CD14-positive monocyte (primary cell): ENCODE measurements around the gene SPATA2. TPM values are rescaled to one million over a fixed set of nuclear protein-coding genes. Genes with fewer than 3 reads are reported as not detected.

Source experiments
- DNase-seq, 3 donors: peaks; one replicate each; pipeline ENCODE4 v3.0.0-alpha.2; 2011 to 2022
- H2AFZ ChIP-seq: 2 replicates; pipeline ENCODE4 v1.6.0; 2012; ENCODE audit warnings: mild to moderate bottlenecking, low read depth, low read length, inconsistent platforms; ENCODE audit not compliant: insufficient read depth, poor library complexity, severe bottlenecking
- H3K27ac ChIP-seq, 2 donors: 1 replicate in 1 of 2; 2 replicates in 1 of 2; pipeline ENCODE4 v1.5.1; 2012 to 2013; ENCODE audit warnings: low read length in 2 of 2, control low read depth in 1 of 2, inconsistent platforms in 1 of 2, low read depth in 1 of 2, mild to moderate bottlenecking in 1 of 2
- H3K27me3 ChIP-seq, 2 donors: one replicate each; pipeline versions ENCODE4 v1.6.0 to v1.6.1; 2011 to 2013; ENCODE audit warnings: low read length in 2 of 2; ENCODE audit not compliant: control insufficient read depth in 2 of 2, insufficient read depth in 2 of 2
- H3K36me3 ChIP-seq, 2 donors: replicated peaks in 1 of 2; 1 replicate in 1 of 2; 2 replicates in 1 of 2; pipeline versions ENCODE4 v1.5.1 to v1.6.1; 2012 to 2013; ENCODE audit warnings: low read length in 2 of 2, control low read depth in 1 of 2, inconsistent platforms in 1 of 2, mild to moderate bottlenecking in 1 of 2; ENCODE audit not compliant: insufficient read depth in 2 of 2, control insufficient read depth in 1 of 2
- H3K4me1 ChIP-seq, 2 donors: 1 replicate in 1 of 2; 2 replicates in 1 of 2; pipeline versions ENCODE4 v1.5.1 to v1.6.1; 2012 to 2013; ENCODE audit warnings: low read length in 2 of 2, control low read depth in 1 of 2, inconsistent platforms in 1 of 2, mild to moderate bottlenecking in 1 of 2, moderate library complexity in 1 of 2; ENCODE audit not compliant: insufficient read depth in 2 of 2, control insufficient read depth in 1 of 2
- H3K4me2 ChIP-seq: replicated peaks from 2 replicates; pipeline ENCODE3; 2012; ENCODE audit warnings: low read length, moderate library complexity, mild to moderate bottlenecking; ENCODE audit not compliant: poor library complexity, severe bottlenecking; ENCODE audit errors: extremely low read depth
- H3K4me3 ChIP-seq, 3 experiments: fragments of 200-600 bp in 1 of 3; sonication (generic) in 1 of 3; replicated peaks in 1 of 3; 1 replicate in 2 of 3; 2 replicates in 1 of 3; pipeline ENCODE4 v1.5.1; 2011 to 2013; ENCODE audit warnings: low read length in 3 of 3, mild to moderate bottlenecking in 3 of 3, control low read depth in 2 of 3, low read depth in 2 of 3, inconsistent platforms in 1 of 3, moderate library complexity in 1 of 3
- H3K79me2 ChIP-seq: 2 replicates; pipeline ENCODE4 v1.6.0; 2012; ENCODE audit warnings: mild to moderate bottlenecking, control low read depth, inconsistent platforms, low read length, moderate library complexity; ENCODE audit not compliant: insufficient read depth
- H3K9ac ChIP-seq: 2 replicates; pipeline ENCODE4 v1.6.0; 2017; ENCODE audit warnings: low read length, mild to moderate bottlenecking; ENCODE audit not compliant: insufficient read depth, poor library complexity, severe bottlenecking
- H3K9me3 ChIP-seq, 2 donors: replicated peaks in 1 of 2; 1 replicate in 1 of 2; 2 replicates in 1 of 2; pipeline versions ENCODE4 v1.5.1 to v1.6.1; 2012 to 2013; ENCODE audit warnings: low read length in 2 of 2, control low read depth in 1 of 2; ENCODE audit not compliant: control insufficient read depth in 1 of 2, insufficient read depth in 1 of 2
- H4K20me1 ChIP-seq: 2 replicates; pipeline ENCODE4 v1.6.0; 2012; ENCODE audit warnings: mild to moderate bottlenecking, low read length, control low read depth, moderate library complexity; ENCODE audit not compliant: insufficient read depth
- H3K27ac Mint-ChIP-seq, 7 donors: one replicate each; pipeline ENCODE4 v1.8.0; 2020; ENCODE audit warnings: mild to moderate bottlenecking in 7 of 7, mixed read lengths in 7 of 7, moderate library complexity in 6 of 7, inconsistent platforms in 2 of 7
- H3K27me3 Mint-ChIP-seq, 3 donors: one replicate each; pipeline ENCODE4 v1.8.0; 2021 to 2022; ENCODE audit warnings: low read depth in 3 of 3, mild to moderate bottlenecking in 3 of 3, mixed read lengths in 3 of 3, moderate library complexity in 3 of 3, inconsistent platforms in 1 of 3
- H3K36me3 Mint-ChIP-seq, 2 donors: one replicate each; pipeline ENCODE4 v1.8.0; 2020; ENCODE audit warnings: mixed read lengths in 2 of 2, inconsistent platforms in 1 of 2, mild to moderate bottlenecking in 1 of 2
- H3K4me1 Mint-ChIP-seq: one replicate; pipeline ENCODE4 v1.8.0; 2020; ENCODE audit warnings: mild to moderate bottlenecking, mixed read lengths
- H3K4me3 Mint-ChIP-seq, 2 donors: one replicate each; pipeline ENCODE4 v1.8.0; 2020; ENCODE audit warnings: mild to moderate bottlenecking in 2 of 2, mixed read lengths in 2 of 2, moderate library complexity in 1 of 2
- H3K9me3 Mint-ChIP-seq, 7 donors: one replicate each; pipeline ENCODE4 v1.8.0; 2020 to 2022; ENCODE audit warnings: mixed read lengths in 7 of 7, mild to moderate bottlenecking in 6 of 7, moderate library complexity in 6 of 7, inconsistent platforms in 2 of 7
- CTCF ChIP-seq: fragments of 200-600 bp; IDR thresholded peaks from one replicate; pipeline ENCODE4 v1.8.0; 2022; ENCODE audit warnings: antibody characterized with exemption, mild to moderate bottlenecking
- WGBS: methylation state at CpG from one replicate; pipeline ENCODE4 v1.1.5; 2013; ENCODE audit warnings: missing lambda C conversion rate; ENCODE audit not compliant: insufficient coverage; 5-methylcytosine and 5-hydroxymethylcytosine counted together
- intact Hi-C, 2 donors: fragments of 100-400 bp; cut with micrococcal nuclease; formaldehyde crosslinking; loops; one replicate each; pipeline versions ENCODE4 v1.15.0 to v1.15.1; 2023
- polyA plus RNA-seq, 3 donors: library from polyadenylated mRNA; depleted of rRNA in 1 of 3; unstranded in 2 of 3; stranded (reverse) in 1 of 3; fragments of 300-500 nt in 2 of 3; fragments of >200 nt in 1 of 3; fragmentation: Illumina TruSeq in 2 of 3; gene quantifications; 1 replicate in 2 of 3; 2 replicates in 1 of 3; pipeline ENCODE4 v1.2.3, GENCODE V29; 2012 to 2021

Gene SPATA2
- polyA plus RNA-seq, 3 donors: 1.9 to 13.3 (median 3.9) TPM

- intact Hi-C loops: loop anchor here in 1 of 2 donors (5.0 kb wide), 1 partner anchor 314 kb away; no protein-coding TSS in a partner anchor
- Histone ChIP-seq H3K27me3 (no peaks in the 10 kb centered on the region), H3K79me2 (no peaks in the 10 kb centered on the region), H3K27ac (no peak overlapping the region), H2AFZ (no peak overlapping the region), H3K4me2 (peak overlapping the region; percentile 29), H3K4me1 (peaks cover 10 to 20% of the 10 kb centered on the region in 2 donors), H3K9me3 (no peaks in the 10 kb centered on the region), H4K20me1 (no peaks in the 10 kb centered on the region), H3K36me3 (no peaks in the 10 kb centered on the region), H3K9ac (no peak overlapping the region), H3K4me3 (peak overlapping the region in 1 of 3 experiments; percentile 4)
- Mint-ChIP-seq H3K4me1 (peaks cover 12% of the 10 kb centered on the region), H3K9me3 (no peaks in the 10 kb centered on the region), H3K27me3 (peaks cover 0 to 2% (median 0%) of the 10 kb centered on the region in 3 donors), H3K4me3 (peak overlapping the region in 1 of 2 donors; percentile 33), H3K27ac (peak overlapping the region in 3 of 7 donors; percentile 25 to 73 (median 63)), H3K36me3 (no peaks in the 10 kb centered on the region)
- no peak for TF ChIP-seq CTCF
- 0% methylated on average over 1 of the region's 2 CpGs for WGBS
- DNase-seq: peak in 2 of 3 donors; percentile 54 to 57
These were observed 10.6 kb upstream of the SPATA2 start for GRCh38 chr20:49925901-49926454.

- no peak for TF ChIP-seq CTCF
- H3K9me3 Mint-ChIP-seq: no peaks in the 10 kb centered on the region
- H3K36me3 Mint-ChIP-seq: no peaks in the 10 kb centered on the region
- no peak overlapping the region for H3K27ac Mint-ChIP-seq
- Histone ChIP-seq H3K4me3 (no peak overlapping the region), H3K36me3 (no peaks in the 10 kb centered on the region), H3K9me3 (no peaks in the 10 kb centered on the region), H3K4me2 (no peak overlapping the region), H2AFZ (no peak overlapping the region), H3K79me2 (no peaks in the 10 kb centered on the region), H3K27me3 (no peaks in the 10 kb centered on the region), H3K27ac (no peak overlapping the region), H3K9ac (no peak overlapping the region), H4K20me1 (no peaks in the 10 kb centered on the region), H3K4me1 (peaks cover 10 to 19% of the 10 kb centered on the region in 2 donors)
- H3K4me3 Mint-ChIP-seq: no peak overlapping the region
- WGBS: 87% methylated on average over 3 of the region's 4 CpGs
- DNase-seq: no peak
- intact Hi-C loops: no loop called here
- peaks cover 12% of the 10 kb centered on the region for H3K4me1 Mint-ChIP-seq
- H3K27me3 Mint-ChIP-seq: peaks cover 0 to 2% (median 0%) of the 10 kb centered on the region in 3 donors
These were observed 8.9 kb upstream of the SPATA2 start for GRCh38 chr20:49924247-49924646.
